Mucosa of descending colon (tissue), 3 donors: ENCODE measurements around the gene AGT. TPM values are rescaled to one million over a fixed set of nuclear protein-coding genes. Genes with fewer than 3 reads are reported as not detected.
A peak's percentile ranks its signal among the peaks of the same experiment; 100 is the strongest.

Experiments
- ATAC-seq: fragments of 200-7000 bp; cut with Tn5 transposase; one replicate; pipeline ENCODE4 v1.9.1; 2020; ENCODE audit warnings: mild to moderate bottlenecking, moderate library complexity
- DNase-seq, 3 donors: peaks; one replicate each; pipeline ENCODE4 v3.0.0-alpha.2; 2020
- H3K36me3 ChIP-seq: fragments of 200-600 bp; one replicate; pipeline ENCODE4 v1.8.0; 2021; ENCODE audit warnings: low read depth, mild to moderate bottlenecking
- H3K4me1 ChIP-seq: fragments of 200-600 bp; one replicate; pipeline ENCODE4 v1.8.0; 2021; ENCODE audit warnings: low read depth, mild to moderate bottlenecking
- H3K4me3 ChIP-seq: fragments of 200-600 bp; one replicate; pipeline ENCODE4 v1.8.0; 2021; ENCODE audit warnings: mild to moderate bottlenecking
- H3K9me3 ChIP-seq: fragments of 200-600 bp; one replicate; pipeline ENCODE4 v1.8.0; 2021; ENCODE audit warnings: mild to moderate bottlenecking
- intact Hi-C, 2 donors: fragments of 100-400 bp; cut with DNase I in 1 of 2; cut with micrococcal nuclease in 1 of 2; formaldehyde crosslinking; loops; one replicate each; pipeline versions ENCODE4 v1.11.0 to v1.11.1; 2022; cut with DNase I, micrococcal nuclease
- total RNA-seq, 3 donors: library from RNA; stranded (reverse); fragmentation: NEBNext Ultra II Directional in 2 of 3; extraction: Animal tissue kit (Norgen Biotek cat#: 25700) in 2 of 3; gene quantifications; one replicate each; pipeline versions ENCODE4 v1.2.1 to v1.2.4, GENCODE V29; 2021 to 2023
- TF ChIP-seq, protein P1 (sequence below): fragments of 200-600 bp; IDR thresholded peaks from one replicate; pipeline ENCODE4 v1.8.0; 2022; ENCODE audit warnings: antibody characterized with exemption, mild to moderate bottlenecking
- donor health status: DM: no; HTN: no; CAD: no; lungs with moderate emphysema.
- donor health status: DM: no; HTN: no; CAD: no.
- donor health status: DM: no; HTN: yes; CAD: no.

The AGT gene
- total RNA-seq, 3 donors from 2014 or later: 1.0 to 4.8 (median 1.1) TPM

DNA sequence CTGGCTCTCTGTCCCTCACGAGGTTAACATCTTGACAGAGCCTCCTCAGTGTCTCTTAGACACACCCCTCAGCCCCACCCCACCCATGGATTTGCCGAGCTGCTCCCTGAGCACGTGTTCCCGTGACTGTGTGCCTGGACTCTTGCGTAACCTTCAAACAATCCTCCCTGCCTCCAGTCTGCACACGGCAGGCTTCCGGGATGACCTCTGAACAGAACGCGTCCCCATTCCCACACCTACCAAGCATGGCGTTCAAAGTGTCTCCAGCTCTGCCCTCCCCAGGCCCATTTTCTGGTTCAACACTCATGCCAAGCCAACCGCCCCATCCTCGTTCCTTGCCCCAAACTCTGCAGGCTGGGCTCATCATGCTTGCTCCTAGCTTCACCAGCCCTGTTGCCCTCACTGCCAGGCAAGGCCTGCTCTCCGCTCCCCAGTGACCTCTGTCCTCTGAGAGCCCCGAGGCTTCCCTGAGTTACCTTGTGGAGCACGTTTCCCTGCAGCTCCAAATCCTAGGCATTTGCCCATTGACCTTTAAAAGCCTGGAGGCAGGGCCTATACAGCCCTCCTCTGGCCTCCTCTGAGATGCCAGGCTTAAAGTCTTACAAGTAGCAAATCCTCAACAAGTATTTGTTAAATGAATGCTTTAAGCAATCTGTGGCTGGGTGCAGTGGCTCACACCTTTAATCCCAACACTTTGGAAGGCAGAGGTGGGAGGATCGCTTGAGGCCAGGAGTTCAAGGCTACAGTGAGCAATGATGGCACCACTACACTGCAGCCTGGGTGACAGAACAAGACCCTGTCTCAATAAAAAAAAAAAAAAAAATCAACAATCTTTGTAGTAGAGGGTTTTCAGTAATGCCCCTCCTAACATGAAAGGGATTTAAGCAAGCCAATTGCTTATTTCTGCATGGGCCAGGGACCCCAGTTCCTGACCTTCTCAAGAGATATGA lies 5.0 kb downstream of the AGT start:
- TF ChIP-seq, protein P1, sequence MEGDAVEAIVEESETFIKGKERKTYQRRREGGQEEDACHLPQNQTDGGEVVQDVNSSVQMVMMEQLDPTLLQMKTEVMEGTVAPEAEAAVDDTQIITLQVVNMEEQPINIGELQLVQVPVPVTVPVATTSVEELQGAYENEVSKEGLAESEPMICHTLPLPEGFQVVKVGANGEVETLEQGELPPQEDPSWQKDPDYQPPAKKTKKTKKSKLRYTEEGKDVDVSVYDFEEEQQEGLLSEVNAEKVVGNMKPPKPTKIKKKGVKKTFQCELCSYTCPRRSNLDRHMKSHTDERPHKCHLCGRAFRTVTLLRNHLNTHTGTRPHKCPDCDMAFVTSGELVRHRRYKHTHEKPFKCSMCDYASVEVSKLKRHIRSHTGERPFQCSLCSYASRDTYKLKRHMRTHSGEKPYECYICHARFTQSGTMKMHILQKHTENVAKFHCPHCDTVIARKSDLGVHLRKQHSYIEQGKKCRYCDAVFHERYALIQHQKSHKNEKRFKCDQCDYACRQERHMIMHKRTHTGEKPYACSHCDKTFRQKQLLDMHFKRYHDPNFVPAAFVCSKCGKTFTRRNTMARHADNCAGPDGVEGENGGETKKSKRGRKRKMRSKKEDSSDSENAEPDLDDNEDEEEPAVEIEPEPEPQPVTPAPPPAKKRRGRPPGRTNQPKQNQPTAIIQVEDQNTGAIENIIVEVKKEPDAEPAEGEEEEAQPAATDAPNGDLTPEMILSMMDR: no peak

GRCh38 chr1:230707732-230708630 lies 5.9 kb downstream of the AGT start:
- Histone ChIP-seq H3K4me1 (peaks cover 17% of the 10 kb centered on the region), H3K36me3 (no peaks in the 10 kb centered on the region), H3K9me3 (no peaks in the 10 kb centered on the region), H3K4me3 (no peak overlapping the region)
- TF ChIP-seq, protein P1: no peak
- ATAC-seq (no peak), DNase-seq (no peak)
- intact Hi-C loops: no loop called here

More for the DNA sequence above, 5.0 kb downstream of the AGT start:
- Histone ChIP-seq H3K4me1 (peaks cover 19% of the 10 kb centered on the region), H3K4me3 (no peak overlapping the region), H3K36me3 (no peaks in the 10 kb centered on the region), H3K9me3 (no peaks in the 10 kb centered on the region)
- intact Hi-C loops: no loop called here
- DNase-seq: peak; percentile 88 to 89 (median 89)
- peak; percentile 96 for ATAC-seq

GRCh38 chr1:230706887-230707731 lies 6.8 kb downstream of the AGT start:
- TF ChIP-seq, protein P1: no peak
- ATAC-seq: no peak
- intact Hi-C loops: no loop called here
- Histone ChIP-seq H3K9me3 (no peaks in the 10 kb centered on the region), H3K4me3 (no peak overlapping the region), H3K36me3 (no peaks in the 10 kb centered on the region), H3K4me1 (peaks cover 17% of the 10 kb centered on the region)
- no peak for DNase-seq

- Histone ChIP-seq H3K36me3 (no peaks in the 10 kb centered on the region), H3K4me1 (peaks cover 17% of the 10 kb centered on the region), H3K9me3 (no peaks in the 10 kb centered on the region), H3K4me3 (no peak overlapping the region)
- intact Hi-C loops: no loop called here
- ATAC-seq (no peak), DNase-seq (no peak)
- TF ChIP-seq, protein P1: no peak
These were observed 7.8 kb downstream of the AGT start for GRCh38 chr1:230706020-230706699.
